GM12878 (cell line): ENCODE measurements around the gene DIP2B. TPM values are rescaled to one million over a fixed set of nuclear protein-coding genes. Genes with fewer than 3 reads are reported as not detected.

Source experiments
- BCL3 ChIP-seq: IDR thresholded peaks from 2 replicates; pipeline ENCODE4 v1.6.1; 2011; ENCODE audit warnings: borderline replicate concordance, low read depth, mild to moderate bottlenecking, moderate library complexity, low read length; ENCODE audit not compliant: insufficient read depth, poor library complexity, severe bottlenecking
- EGR1 ChIP-seq, 2 experiments: IDR thresholded peaks; 1 replicate in 1 of 2; 2 replicates in 1 of 2; pipeline ENCODE4 v1.6.1; 2011 to 2012; ENCODE audit warnings: low read depth in 2 of 2, low read length in 2 of 2, borderline replicate concordance in 1 of 2, mild to moderate bottlenecking in 1 of 2, moderate library complexity in 1 of 2
- IRF5 ChIP-seq: fragments of 450-650 bp; IDR thresholded peaks from 2 replicates; pipeline ENCODE4 v1.6.1; 2017; ENCODE audit warnings: borderline replicate concordance
- JUNB ChIP-seq: IDR thresholded peaks from 2 replicates; pipeline ENCODE4 v1.6.1; 2016; ENCODE audit warnings: antibody characterized with exemption, mild to moderate bottlenecking
- NFYB ChIP-seq: IDR thresholded peaks from 2 replicates; pipeline ENCODE4 v1.6.1; 2011; ENCODE audit warnings: low read depth, mild to moderate bottlenecking, low read length, improper control_type of control experiment, moderate library complexity; ENCODE audit not compliant: insufficient read depth
- STAT3 ChIP-seq: IDR thresholded peaks from 2 replicates; pipeline ENCODE4 v1.6.1; 2011; ENCODE audit warnings: low read depth, low read length, improper control_type of control experiment
- ZBTB33 ChIP-seq: fragments of 450-650 bp; IDR thresholded peaks from 2 replicates; pipeline ENCODE4 v1.6.1; 2017; ENCODE audit warnings: mild to moderate bottlenecking
- polyA plus RNA-seq, 11 experiments: library from polyadenylated mRNA; depleted of rRNA in 4 of 11; unstranded in 6 of 11; stranded (reverse) in 5 of 11; fragments of >200 nt; fragmentation: Nextera tagmentation in 4 of 11; fragmentation: Illumina TruSeq in 1 of 11; extraction: Ambion mirVana in 4 of 11; extraction: Trizol in 1 of 11; gene quantifications; 1 replicate in 1 of 11; 2 replicates in 10 of 11; pipeline versions ENCODE4 v1.2.1 to v1.2.3, GENCODE V29; 2011 to 2016; ENCODE audit warnings: inconsistent platforms in 2 of 11, missing spikeins in 2 of 11, low read depth in 1 of 11
- total RNA-seq, 4 experiments: library from RNA; depleted of rRNA in 3 of 4; stranded (reverse); fragments of >200 nt in 3 of 4; fragmentation: Illumina TruSeq in 1 of 4; extraction: Trizol in 1 of 4; gene quantifications; 2 replicates each; pipeline versions ENCODE4 v1.2.1 to v1.2.3, GENCODE V29; 2013 to 2021

Gene DIP2B
- total and polyA plus RNA-seq, 10 of the 15 experiments (the other 5 are each of a cell fraction or from before 2014, with no cell fraction given): 4.5 to 30.0 (median 18.6) TPM

- TF ChIP-seq ZBTB33: no peak
- no peak for TF ChIP-seq NFYB
- no peak for TF ChIP-seq EGR1 (IDR thresholded peaks at IDR 0.05; ENCODE audit: borderline replicate concordance in 1 of 2, low read depth in 2 of 2, low read length in 2 of 2)
- TF ChIP-seq IRF5: no peak
- no peak for TF ChIP-seq STAT3
- TF ChIP-seq JUNB: no peak
- TF ChIP-seq BCL3: no peak
Observed at GRCh38 chr12:50597200-50598195, 92.7 kb downstream of the DIP2B start (continued).
